Duodenal mucosa (tissue), 2 donors: Measurements from ENCODE around the gene SMIM23.
"Not testable (repeated sequence)": the region's sequence is repeated elsewhere in the genome, so short reads cannot be mapped to it uniquely, and the experiment has no call there.

ENCODE experiments used
- H3K27ac ChIP-seq: one replicate; pipeline ENCODE4 v1.7.0; 2013; ENCODE audit warnings: low read depth, low read length
- H3K27me3 ChIP-seq, 2 donors: one replicate each; pipeline ENCODE4 v1.7.0; 2013; ENCODE audit warnings: low read length in 2 of 2, control low read depth in 1 of 2; ENCODE audit not compliant: insufficient read depth in 2 of 2, control insufficient read depth in 1 of 2
- H3K36me3 ChIP-seq, 2 donors: one replicate each; pipeline ENCODE4 v1.7.0; 2013; ENCODE audit warnings: low read length in 2 of 2, control low read depth in 1 of 2; ENCODE audit not compliant: insufficient read depth in 2 of 2, control insufficient read depth in 1 of 2
- H3K4me1 ChIP-seq, 2 donors: one replicate each; pipeline ENCODE4 v1.7.0; 2013; ENCODE audit warnings: low read length in 2 of 2, control low read depth in 1 of 2; ENCODE audit not compliant: insufficient read depth in 2 of 2, control insufficient read depth in 1 of 2
- H3K4me3 ChIP-seq, 2 donors: one replicate each; pipeline ENCODE4 v1.7.0; 2013; ENCODE audit warnings: low read length in 2 of 2, low read depth in 1 of 2
- H3K9ac ChIP-seq, 2 donors: one replicate each; pipeline ENCODE4 v1.7.0; 2013; ENCODE audit warnings: low read length in 2 of 2, low read depth in 1 of 2
- H3K9me3 ChIP-seq, 2 donors: one replicate each; pipeline ENCODE4 v1.7.0; 2013; ENCODE audit warnings: low read length in 2 of 2, control low read depth in 1 of 2; ENCODE audit not compliant: control insufficient read depth in 1 of 2

The SMIM23 gene

GRCh38 chr5:171771856-171772255 lies 13.8 kb upstream of the SMIM23 start:
- no peaks in the 10 kb centered on the region for H3K27me3 ChIP-seq
- H3K4me1 ChIP-seq = no peaks in the 10 kb centered on the region
- H3K27ac ChIP-seq = no peak overlapping the region
- no peaks in the 10 kb centered on the region for H3K9me3 ChIP-seq
- no peak overlapping the region for H3K4me3 ChIP-seq
- H3K9ac ChIP-seq = no peak overlapping the region
- no peaks in the 10 kb centered on the region for H3K36me3 ChIP-seq

DNA sequence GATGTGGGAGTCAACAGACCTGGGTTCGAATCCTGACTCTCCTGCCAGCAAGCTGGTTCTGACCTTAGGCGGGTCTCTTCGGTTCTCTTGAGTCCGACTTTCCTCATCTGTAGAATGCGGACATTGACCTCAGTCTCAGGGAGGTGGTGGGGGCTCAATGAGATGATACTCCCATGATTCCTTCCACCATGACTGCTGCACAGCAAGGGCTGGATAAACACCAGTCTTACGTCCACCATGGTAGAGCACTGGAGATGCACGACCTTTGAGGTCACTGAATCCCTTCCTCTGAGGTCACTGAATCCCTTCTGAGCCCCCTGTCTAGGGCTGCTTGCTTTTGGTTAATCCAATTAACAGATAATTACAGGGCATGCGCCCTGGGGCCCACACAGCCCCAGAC lies 12.5 kb upstream of the SMIM23 start:
- Histone ChIP-seq H3K4me1 (no peaks in the 10 kb centered on the region), H3K4me3 (no peak overlapping the region), H3K9me3 (no peaks in the 10 kb centered on the region), H3K36me3 (no peaks in the 10 kb centered on the region), H3K27me3 (no peaks in the 10 kb centered on the region), H3K27ac (no peak overlapping the region), H3K9ac (no peak overlapping the region)

DNA sequence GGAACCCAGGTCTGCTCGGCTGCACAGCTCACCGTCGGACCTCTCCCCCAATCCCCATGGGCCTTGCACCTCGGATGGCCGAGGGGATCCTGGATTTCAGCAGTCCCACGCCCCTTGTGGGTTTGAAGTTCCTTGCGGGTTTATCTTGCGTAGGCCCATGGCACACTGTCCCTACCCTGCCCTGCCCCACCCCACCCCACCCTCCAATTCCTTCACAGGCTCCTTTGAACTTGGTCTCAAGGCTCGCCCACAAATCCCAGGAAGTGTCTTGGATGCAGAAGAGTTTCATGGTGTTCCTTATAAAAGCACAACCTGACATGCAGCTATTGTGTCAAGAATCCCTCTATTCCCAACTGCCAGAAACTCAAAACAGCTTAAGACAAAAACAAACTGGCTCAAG lies 11.2 kb upstream of the SMIM23 start:
- no peaks in the 10 kb centered on the region for H3K27me3 ChIP-seq
- no peaks in the 10 kb centered on the region for H3K36me3 ChIP-seq
- no peak overlapping the region for H3K9ac ChIP-seq
- no peak overlapping the region for H3K4me3 ChIP-seq
- H3K27ac ChIP-seq = no peak overlapping the region
- no peaks in the 10 kb centered on the region for H3K4me1 ChIP-seq
- H3K9me3 ChIP-seq = no peaks in the 10 kb centered on the region

DNA sequence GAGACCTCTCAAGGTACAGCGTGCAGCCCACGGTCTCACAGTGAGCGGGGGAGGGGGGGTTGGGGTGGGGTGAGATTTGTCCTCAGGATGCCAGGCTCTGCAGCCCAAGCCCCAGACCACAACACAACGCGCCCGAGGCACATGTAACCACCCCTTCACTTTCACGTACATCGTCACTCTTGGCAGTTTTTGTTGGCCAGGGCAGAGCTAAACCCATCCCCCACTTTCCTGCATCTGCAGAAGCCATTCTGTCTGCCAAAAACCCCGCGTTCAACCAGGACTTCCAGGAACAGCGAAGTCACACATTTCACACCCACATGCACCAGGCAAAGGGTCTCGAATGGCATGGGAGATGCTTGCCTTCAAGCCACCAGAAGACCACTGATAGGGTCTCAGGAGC lies 9.4 kb upstream of the SMIM23 start:
- Histone ChIP-seq H3K36me3 (no peaks in the 10 kb centered on the region), H3K4me1 (no peaks in the 10 kb centered on the region), H3K9me3 (no peaks in the 10 kb centered on the region), H3K27ac (no peak overlapping the region), H3K4me3 (no peak overlapping the region), H3K9ac (no peak overlapping the region), H3K27me3 (peaks cover 0 to 4% of the 10 kb centered on the region in 2 donors)

DNA sequence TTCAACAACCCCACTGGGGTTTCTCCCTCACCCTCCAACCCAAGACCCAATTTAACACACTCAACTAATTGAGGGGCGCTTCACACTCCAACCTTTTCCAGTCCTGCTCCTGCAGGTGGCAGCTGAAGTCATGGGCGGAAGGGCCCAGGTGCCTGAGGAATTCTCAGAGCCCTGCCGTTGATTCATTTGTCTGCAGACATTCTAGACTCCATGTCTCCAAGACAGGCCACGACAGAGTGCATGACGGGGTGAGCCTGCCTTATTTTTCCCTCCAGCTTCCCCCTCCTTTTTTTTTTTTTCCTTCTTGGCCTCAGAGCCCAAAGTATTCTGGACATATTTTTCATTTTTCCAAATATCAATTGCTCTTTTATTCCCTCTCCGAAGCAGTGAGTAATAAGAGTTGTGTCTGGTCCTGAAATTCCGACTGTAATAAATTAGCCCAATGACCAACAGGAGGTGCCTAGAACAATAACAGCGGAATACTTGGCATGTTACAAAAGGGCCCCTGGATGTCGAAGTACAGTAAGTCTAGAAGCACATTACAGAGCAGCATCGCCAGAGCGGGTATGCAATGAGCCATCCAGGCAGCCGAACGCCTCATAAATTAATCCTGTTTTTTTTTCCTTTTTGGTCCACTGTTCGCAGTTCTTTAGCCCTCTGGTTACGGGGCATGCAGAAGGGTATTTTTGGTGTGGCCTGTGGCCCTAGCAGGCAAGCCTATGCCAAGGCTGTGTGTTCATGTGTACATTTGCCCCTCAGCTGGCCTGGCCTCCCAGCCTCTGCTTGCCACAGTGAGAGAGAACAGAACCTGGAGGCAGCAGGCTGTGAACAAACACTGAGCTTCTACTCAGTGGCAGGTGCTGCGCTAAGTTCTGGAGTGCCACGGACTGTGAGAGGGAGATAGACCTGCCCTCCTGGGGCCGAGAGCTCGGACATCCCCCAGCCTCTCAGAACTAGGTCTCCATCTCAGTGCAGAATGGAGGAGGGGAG lies 8.6 kb upstream of the SMIM23 start:
- no peak overlapping the region for H3K4me3 ChIP-seq
- H3K9me3 ChIP-seq = no peaks in the 10 kb centered on the region
- H3K4me1 ChIP-seq = no peaks in the 10 kb centered on the region
- peaks cover 0 to 4% of the 10 kb centered on the region in 2 donors for H3K27me3 ChIP-seq
- no peak overlapping the region for H3K9ac ChIP-seq
- H3K36me3 ChIP-seq = no peaks in the 10 kb centered on the region
- no peak overlapping the region for H3K27ac ChIP-seq

DNA sequence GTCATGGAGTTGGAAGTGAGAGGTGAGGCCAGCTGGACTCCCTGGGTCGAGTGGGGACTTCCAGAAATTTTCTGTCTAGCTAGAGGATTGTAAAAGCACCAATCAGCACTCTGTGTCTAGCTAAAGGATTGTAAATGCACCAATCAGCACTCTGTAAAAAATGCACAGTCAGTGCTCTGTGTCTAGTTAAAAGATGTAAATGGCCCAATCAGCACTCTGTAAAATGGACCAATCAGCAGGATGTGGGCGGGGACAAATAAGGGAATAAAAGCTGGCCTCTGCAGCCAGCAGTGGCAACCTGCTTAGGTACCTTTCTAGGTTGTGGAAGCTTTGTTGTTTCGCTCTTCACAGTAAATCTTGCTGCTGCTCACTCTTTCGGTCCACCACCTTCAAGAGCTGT lies 3.9 kb upstream of the SMIM23 start:
- H3K27me3 ChIP-seq, H3K9me3 ChIP-seq, H3K36me3 ChIP-seq, H3K9ac ChIP-seq, H3K4me1 ChIP-seq, H3K4me3 ChIP-seq, H3K27ac ChIP-seq: not testable (repeated sequence)

GRCh38 chr5:171782332-171782966 lies 3.2 kb upstream of the SMIM23 start:
- Histone ChIP-seq H3K27ac (no peak overlapping the region), H3K27me3 (peaks cover 0 to 4% of the 10 kb centered on the region in 2 donors), H3K9me3 (no peaks in the 10 kb centered on the region), H3K4me3 (no peak overlapping the region), H3K4me1 (no peaks in the 10 kb centered on the region), H3K9ac (no peak overlapping the region), H3K36me3 (no peaks in the 10 kb centered on the region)

DNA sequence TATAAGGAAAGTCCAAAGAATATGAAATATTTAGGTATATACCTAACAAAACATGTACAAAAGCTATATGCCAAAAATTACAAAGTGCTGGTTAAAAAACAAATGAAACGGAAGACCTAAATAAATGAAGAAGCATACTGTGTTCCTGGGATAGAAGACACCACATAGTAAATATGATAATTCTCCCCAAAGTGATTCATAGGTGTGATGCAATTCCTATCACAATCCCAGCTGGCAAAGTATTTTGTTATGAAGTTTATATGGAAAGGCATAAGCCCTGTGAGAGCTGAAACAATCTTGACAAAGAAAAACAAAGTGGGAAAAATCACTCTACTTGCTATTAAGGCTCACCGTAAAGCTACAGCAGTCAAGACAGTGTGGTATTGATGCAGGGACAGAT lies 2.6 kb upstream of the SMIM23 start:
- peaks cover 0 to 4% of the 10 kb centered on the region in 2 donors for H3K27me3 ChIP-seq
- H3K36me3 ChIP-seq = no peaks in the 10 kb centered on the region
- H3K4me3 ChIP-seq = no peak overlapping the region
- no peak overlapping the region for H3K27ac ChIP-seq
- no peak overlapping the region for H3K9ac ChIP-seq
- no peaks in the 10 kb centered on the region for H3K4me1 ChIP-seq
- no peaks in the 10 kb centered on the region for H3K9me3 ChIP-seq

DNA sequence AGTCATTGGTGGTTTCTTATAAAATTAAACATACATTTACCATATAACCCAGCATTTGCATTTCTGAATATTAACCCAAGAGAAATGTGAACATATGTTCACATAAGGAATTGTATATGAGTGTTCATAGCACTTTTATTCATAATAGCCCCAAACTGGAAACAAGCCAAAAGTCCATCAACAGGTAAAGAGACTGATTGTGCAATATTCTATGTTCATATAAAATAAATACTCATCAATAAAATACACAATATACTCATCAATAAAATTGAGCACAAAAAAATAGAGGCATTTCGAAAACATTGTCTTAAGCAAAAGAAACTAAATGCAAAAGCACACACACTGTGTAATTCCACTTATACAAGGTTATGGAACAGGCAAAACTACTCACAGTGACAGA lies 3.7 kb downstream of the SMIM23 start:
- H3K9me3 ChIP-seq = no peaks in the 10 kb centered on the region
- H3K4me3 ChIP-seq = no peak overlapping the region
- H3K4me1 ChIP-seq = no peaks in the 10 kb centered on the region
- no peak overlapping the region for H3K9ac ChIP-seq
- no peaks in the 10 kb centered on the region for H3K27me3 ChIP-seq
- H3K27ac ChIP-seq = no peak overlapping the region
- no peaks in the 10 kb centered on the region for H3K36me3 ChIP-seq

DNA sequence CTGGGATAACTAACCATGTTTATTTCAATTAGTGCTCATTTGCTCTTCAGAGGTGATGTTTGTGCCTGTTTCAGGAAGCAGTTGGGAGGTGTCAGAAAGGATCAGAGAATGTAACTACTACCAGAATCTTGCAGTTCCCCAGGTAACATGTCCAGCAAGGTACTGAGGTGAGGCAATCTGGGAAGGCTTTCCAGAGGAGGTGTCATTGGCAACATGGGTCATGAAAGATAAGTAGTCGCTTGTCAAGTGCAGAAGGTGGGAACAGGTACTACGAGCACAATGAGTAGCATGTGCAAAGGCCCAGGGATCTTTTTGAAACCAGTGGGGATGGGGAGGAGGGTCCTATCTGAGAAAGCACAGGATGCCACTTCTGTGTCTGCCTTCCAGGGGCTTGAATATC lies 4.8 kb downstream of the SMIM23 start:
- Histone ChIP-seq H3K9ac (no peak overlapping the region), H3K36me3 (no peaks in the 10 kb centered on the region), H3K4me3 (no peak overlapping the region), H3K27me3 (no peaks in the 10 kb centered on the region), H3K4me1 (no peaks in the 10 kb centered on the region), H3K9me3 (no peaks in the 10 kb centered on the region), H3K27ac (no peak overlapping the region)
